WTC11 (cell line): ENCODE results near the gene HIPK2.

Source experiments
- CTCF ChIP-seq: fragments of 200-600 bp; IDR thresholded peaks from 2 replicates; pipeline ENCODE4 v1.8.0; 2022; ENCODE audit warnings: antibody characterized with exemption
- MAX ChIP-seq: sonication (generic); formaldehyde crosslinking; IDR thresholded peaks from 2 replicates; pipeline ENCODE4 v1.8.0; 2022; ENCODE audit warnings: mild to moderate bottlenecking, missing genetic modification reagents
- MLX ChIP-seq: sonication (generic); formaldehyde crosslinking; IDR thresholded peaks from 2 replicates; pipeline ENCODE4 v1.8.1; 2023; ENCODE audit warnings: mild to moderate bottlenecking, missing genetic modification reagents, moderate library complexity
- OVOL2 ChIP-seq: fragments of 250-450 bp; sonication (Bioruptor Pico); IDR thresholded peaks from 2 replicates; pipeline ENCODE4 v1.9.0; 2021; ENCODE audit warnings: mild to moderate bottlenecking, borderline replicate concordance
- PRDM15 ChIP-seq: sonication (generic); formaldehyde crosslinking; IDR thresholded peaks from 2 replicates; pipeline ENCODE4 v1.8.0; 2022; ENCODE audit warnings: missing genetic modification reagents
- PREB ChIP-seq: sonication (generic); formaldehyde crosslinking; IDR thresholded peaks from 2 replicates; pipeline ENCODE4 v1.8.1; 2022; ENCODE audit warnings: mild to moderate bottlenecking, missing genetic modification reagents, moderate library complexity, borderline replicate concordance
- SMAD3 ChIP-seq: sonication (generic); formaldehyde crosslinking; IDR thresholded peaks from 2 replicates; pipeline ENCODE4 v1.8.0; 2022; ENCODE audit warnings: missing genetic modification reagents, mild to moderate bottlenecking, borderline replicate concordance
- SP1 ChIP-seq: sonication (generic); formaldehyde crosslinking; conservative IDR thresholded peaks from 2 replicates; pipeline ENCODE4 v1.8.1; 2022; ENCODE audit warnings: missing genetic modification reagents
- TEAD4 ChIP-seq: sonication (generic); formaldehyde crosslinking; IDR thresholded peaks from 2 replicates; pipeline ENCODE4 v1.8.0; 2022; ENCODE audit warnings: mild to moderate bottlenecking, missing genetic modification reagents
- TP53 ChIP-seq: sonication (generic); formaldehyde crosslinking; IDR thresholded peaks from 2 replicates; pipeline ENCODE4 v1.8.1; 2023; ENCODE audit warnings: mild to moderate bottlenecking, missing genetic modification reagents
- ZNF232 ChIP-seq: sonication (generic); formaldehyde crosslinking; IDR thresholded peaks from 2 replicates; pipeline ENCODE4 v1.8.0; 2022; ENCODE audit warnings: mild to moderate bottlenecking, missing genetic modification reagents

- no peak for TF ChIP-seq PRDM15
- no peak for TF ChIP-seq ZNF232 (CRISPR knock-in tag)
- TF ChIP-seq CTCF = no peak
- no peak for TF ChIP-seq MAX (CRISPR knock-in tag)
- no peak for TF ChIP-seq SMAD3
- TF ChIP-seq TP53 (CRISPR knock-in tag) = no peak
- TF ChIP-seq TEAD4 (CRISPR knock-in tag) = no peak
- TF ChIP-seq MLX = no peak
- TF ChIP-seq SP1 (CRISPR knock-in tag) = no peak
- no peak for TF ChIP-seq OVOL2 (CRISPR knock-in tag)
- no peak for TF ChIP-seq PREB (CRISPR knock-in tag)
Observed at GRCh38 chr7:139560678-139561077, 217.1 kb downstream of the HIPK2 start.
